MG63 (cell line): ENCODE results near the gene MKI67. TPM values are rescaled to one million over a fixed set of nuclear protein-coding genes. Genes with fewer than 3 reads are reported as not detected.

Experiments used
- DNase-seq: peaks from one replicate; pipeline ENCODE4 v3.0.0-alpha.2; 2020
- H3K27me3 ChIP-seq: fragments of 250-450 bp; sonication (Bioruptor Pico); 2 replicates; pipeline ENCODE4 v1.5.1; 2020; ENCODE audit warnings: mild to moderate bottlenecking, moderate library complexity
- H3K36me3 ChIP-seq: fragments of 250-450 bp; sonication (Bioruptor Pico); 2 replicates; pipeline ENCODE4 v1.5.1; 2020; ENCODE audit warnings: mild to moderate bottlenecking, moderate library complexity
- H3K4me3 ChIP-seq: fragments of 250-450 bp; sonication (Bioruptor Pico); 2 replicates; pipeline ENCODE4 v1.5.1; 2020; ENCODE audit warnings: mild to moderate bottlenecking, moderate library complexity
- H3K9me3 ChIP-seq: fragments of 250-450 bp; sonication (Bioruptor Pico); 2 replicates; pipeline ENCODE4 v1.5.1; 2020; ENCODE audit warnings: mild to moderate bottlenecking, moderate library complexity
- total RNA-seq: library from RNA; depleted of rRNA; stranded (reverse); fragments of >200 nt; shearing (Covaris generic); gene quantifications from 2 replicates; pipeline ENCODE4 v1.2.3, GENCODE V29; 2014; ENCODE audit warnings: low replicate concordance

MKI67 gene
- total RNA-seq, 1 experiment from 2014 or later = 17.9 TPM

- Histone ChIP-seq H3K9me3 (no peaks in the 10 kb centered on the region), H3K27me3 (no peaks in the 10 kb centered on the region), H3K36me3 (peaks cover 53% of the 10 kb centered on the region), H3K4me3 (peak overlapping the region; percentile 67)
- DNase-seq = no peak
These were observed 1.3 kb downstream of the MKI67 start for GRCh38 chr10:128124813-128125403.

- no peak for DNase-seq
- Histone ChIP-seq H3K27me3 (no peaks in the 10 kb centered on the region), H3K4me3 (peak overlapping the region; percentile 67), H3K9me3 (no peaks in the 10 kb centered on the region), H3K36me3 (peaks cover 63% of the 10 kb centered on the region)
These were observed 2.4 kb downstream of the MKI67 start for GRCh38 chr10:128123846-128124245.

GRCh38 chr10:128122931-128123330 is 3.3 kb downstream of the MKI67 start:
- no peak for DNase-seq
- Histone ChIP-seq H3K36me3 (peaks cover 72% of the 10 kb centered on the region), H3K4me3 (peak overlapping the region; percentile 67), H3K27me3 (no peaks in the 10 kb centered on the region), H3K9me3 (no peaks in the 10 kb centered on the region)

DNA sequence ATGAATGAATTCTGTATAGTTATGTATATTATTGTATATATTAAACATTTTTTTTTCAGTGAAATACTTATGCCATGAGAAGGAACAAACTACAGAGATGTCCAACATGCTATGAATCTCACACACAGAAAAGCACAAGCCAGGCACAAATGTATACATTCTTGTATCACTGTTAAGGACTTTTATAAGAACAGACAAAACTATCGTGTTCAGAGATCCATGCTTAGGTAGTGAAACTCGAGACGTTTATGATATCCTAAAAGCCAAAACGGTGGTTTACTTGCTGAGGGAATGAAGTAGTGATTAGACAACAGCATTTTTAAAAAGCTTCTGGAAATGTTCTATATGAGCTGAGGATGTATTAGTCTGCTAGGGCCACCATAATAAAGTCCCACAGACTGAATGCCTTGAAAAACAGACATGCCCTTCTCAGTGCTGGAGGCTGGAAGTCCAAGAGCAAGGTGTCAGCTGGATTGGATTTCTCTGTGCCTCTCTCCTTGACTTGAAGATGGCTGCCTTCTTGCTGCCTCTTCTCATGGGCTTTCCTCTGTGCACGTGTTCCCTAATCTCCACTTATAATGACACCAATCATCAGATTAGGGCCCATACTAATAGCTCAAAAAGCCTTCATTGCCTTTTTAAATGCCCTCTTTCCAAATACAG is 4.3 kb downstream of the MKI67 start:
- H3K27me3 ChIP-seq = no peaks in the 10 kb centered on the region
- no peak overlapping the region for H3K4me3 ChIP-seq
- DNase-seq = no peak
- no peaks in the 10 kb centered on the region for H3K9me3 ChIP-seq
- peaks cover 83% of the 10 kb centered on the region for H3K36me3 ChIP-seq

GRCh38 chr10:128116851-128117615 is 9.2 kb downstream of the MKI67 start:
- Histone ChIP-seq H3K36me3 (peaks cover 95% of the 10 kb centered on the region), H3K4me3 (no peak overlapping the region), H3K27me3 (no peaks in the 10 kb centered on the region), H3K9me3 (no peaks in the 10 kb centered on the region)
- DNase-seq = no peak

DNA sequence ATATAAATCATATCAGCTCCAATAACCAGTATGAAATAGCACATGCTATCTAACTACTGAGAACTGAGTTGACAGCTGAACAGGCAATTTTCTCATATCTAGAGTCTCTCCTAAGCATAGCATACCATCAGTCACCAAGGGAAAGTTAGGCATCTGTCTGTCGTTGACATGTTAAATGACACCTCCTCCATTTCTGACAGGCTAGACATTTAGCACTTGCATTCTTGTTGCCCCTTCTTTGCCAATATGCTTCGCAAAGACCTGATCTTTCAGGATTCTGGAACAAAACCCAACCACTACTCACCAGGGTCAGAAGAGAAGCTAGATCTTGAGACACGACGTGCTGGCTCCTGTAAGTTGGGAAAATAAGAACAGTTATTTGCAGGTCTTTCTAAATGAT is 10.0 kb downstream of the MKI67 start:
- H3K27me3 ChIP-seq = no peaks in the 10 kb centered on the region
- no peaks in the 10 kb centered on the region for H3K9me3 ChIP-seq
- no peak overlapping the region for H3K4me3 ChIP-seq
- no peak for DNase-seq
- peaks cover 99% of the 10 kb centered on the region for H3K36me3 ChIP-seq

GRCh38 chr10:128115356-128115755 is 10.9 kb downstream of the MKI67 start:
- Histone ChIP-seq H3K4me3 (no peak overlapping the region), H3K9me3 (no peaks in the 10 kb centered on the region), H3K36me3 (peaks cover 100% of the 10 kb centered on the region), H3K27me3 (no peaks in the 10 kb centered on the region)
- DNase-seq = no peak

DNA sequence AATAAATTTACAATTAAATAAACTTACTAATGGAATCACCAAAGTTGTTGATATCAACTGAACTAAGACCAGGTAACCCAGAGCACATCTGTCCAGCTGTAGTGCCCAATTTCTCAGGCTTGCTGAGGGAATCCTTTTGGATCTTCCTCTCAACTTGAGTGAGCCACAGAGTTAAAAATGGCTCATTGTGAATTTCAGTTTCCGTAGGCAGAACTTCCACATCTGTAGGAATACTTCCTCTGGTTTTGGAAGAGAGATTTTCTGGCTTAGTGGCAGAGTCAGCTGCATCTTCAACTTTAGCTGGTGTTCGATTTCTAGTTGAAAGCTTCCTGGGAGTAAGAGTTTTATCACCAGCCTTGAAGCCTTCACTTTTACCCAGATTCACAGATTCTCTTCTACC is 11.3 kb downstream of the MKI67 start:
- DNase-seq = no peak
- Histone ChIP-seq H3K27me3 (no peaks in the 10 kb centered on the region), H3K9me3 (no peaks in the 10 kb centered on the region), H3K36me3 (peaks cover 100% of the 10 kb centered on the region), H3K4me3 (no peak overlapping the region)

GRCh38 chr10:128113026-128113425 is 13.2 kb downstream of the MKI67 start:
- Histone ChIP-seq H3K9me3 (no peaks in the 10 kb centered on the region), H3K27me3 (no peaks in the 10 kb centered on the region), H3K36me3 (peaks cover 100% of the 10 kb centered on the region), H3K4me3 (no peak overlapping the region)
- no peak for DNase-seq

GRCh38 chr10:128111696-128112095 is 14.5 kb downstream of the MKI67 start:
- Histone ChIP-seq H3K36me3 (peaks cover 100% of the 10 kb centered on the region), H3K4me3 (no peak overlapping the region), H3K27me3 (no peaks in the 10 kb centered on the region), H3K9me3 (no peaks in the 10 kb centered on the region)
- DNase-seq = no peak

GRCh38 chr10:128110339-128110738 is 15.9 kb downstream of the MKI67 start:
- no peaks in the 10 kb centered on the region for H3K27me3 ChIP-seq
- peaks cover 100% of the 10 kb centered on the region for H3K36me3 ChIP-seq
- DNase-seq = no peak
- H3K9me3 ChIP-seq = no peaks in the 10 kb centered on the region
- no peak overlapping the region for H3K4me3 ChIP-seq

DNA sequence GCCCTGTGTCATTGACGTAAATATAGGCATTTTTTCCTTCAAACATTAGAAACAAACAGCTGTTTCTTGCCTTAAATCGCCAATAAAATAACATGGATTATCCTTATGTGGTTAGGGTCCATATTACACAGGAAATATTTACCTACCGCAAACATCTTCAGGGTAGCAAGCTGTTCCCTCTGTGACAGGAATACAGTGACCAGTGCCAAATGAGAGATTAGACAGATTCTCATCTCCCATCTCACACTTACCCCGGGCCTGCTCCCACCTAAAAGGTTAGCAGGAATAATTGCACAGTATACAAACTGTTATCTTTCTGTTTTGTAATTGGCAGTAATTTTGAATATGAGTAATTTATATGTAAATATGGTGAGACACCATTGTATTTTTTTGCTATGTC is 16.5 kb downstream of the MKI67 start:
- DNase-seq = no peak
- no peaks in the 10 kb centered on the region for H3K9me3 ChIP-seq
- H3K4me3 ChIP-seq = no peak overlapping the region
- no peaks in the 10 kb centered on the region for H3K27me3 ChIP-seq
- peaks cover 100% of the 10 kb centered on the region for H3K36me3 ChIP-seq

DNA sequence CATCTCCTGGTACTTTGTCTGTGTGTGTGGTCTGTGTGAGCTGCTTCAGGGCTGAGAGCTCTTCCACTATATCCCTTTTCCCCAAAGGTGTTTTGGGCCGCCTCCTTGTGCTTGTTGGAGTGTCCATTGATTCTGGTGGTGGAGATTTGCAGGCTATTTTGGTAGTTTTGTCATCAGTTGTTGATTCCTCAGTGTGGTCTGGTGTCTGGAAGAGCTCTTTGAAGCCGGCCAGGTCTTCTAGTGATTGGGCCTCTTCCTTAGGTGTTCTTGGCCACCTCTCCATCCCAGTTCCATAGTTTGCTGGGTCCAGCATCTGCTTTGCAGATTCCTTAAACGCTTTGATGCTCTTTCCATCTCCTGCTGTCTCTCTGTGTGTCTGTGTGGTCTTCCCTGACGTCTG is 20.8 kb downstream of the MKI67 start:
- Histone ChIP-seq H3K4me3 (no peak overlapping the region), H3K9me3 (no peaks in the 10 kb centered on the region), H3K36me3 (peaks cover 98% of the 10 kb centered on the region), H3K27me3 (no peaks in the 10 kb centered on the region)
- no peak for DNase-seq

DNA sequence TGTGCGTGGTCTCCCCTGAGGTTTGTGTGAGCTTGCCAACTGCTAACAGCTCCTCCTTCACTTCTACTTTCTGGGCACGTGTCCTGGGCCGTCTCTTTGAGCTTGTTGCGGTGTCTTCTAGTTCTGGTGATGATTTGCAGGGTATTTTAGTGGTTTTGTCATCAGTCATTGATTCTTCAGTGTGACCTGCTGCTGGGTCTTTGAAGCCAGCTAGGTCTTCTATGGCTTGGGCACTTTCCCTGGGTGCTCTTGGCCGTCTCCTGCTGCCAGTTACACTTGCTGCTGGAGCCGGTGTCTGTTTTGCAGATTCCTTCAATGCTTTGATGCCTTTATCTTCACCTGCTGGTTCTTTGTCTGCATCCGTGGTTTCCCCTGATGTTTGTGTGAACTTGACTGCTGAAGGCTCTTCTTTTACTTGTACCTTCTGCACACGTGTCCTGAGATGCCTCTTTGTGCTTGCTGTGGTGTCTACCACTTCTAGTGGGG is 23.0 kb downstream of the MKI67 start:
- peaks cover 98% of the 10 kb centered on the region for H3K36me3 ChIP-seq
- no peaks in the 10 kb centered on the region for H3K9me3 ChIP-seq
- H3K4me3 ChIP-seq = no peak overlapping the region
- H3K27me3 ChIP-seq = no peaks in the 10 kb centered on the region
- no peak for DNase-seq

- Histone ChIP-seq H3K9me3 (no peaks in the 10 kb centered on the region), H3K27me3 (no peaks in the 10 kb centered on the region), H3K36me3 (peaks cover 98% of the 10 kb centered on the region), H3K4me3 (no peak overlapping the region)
- DNase-seq = no peak
These were observed 23.6 kb downstream of the MKI67 start for GRCh38 chr10:128102480-128103228.

- DNase-seq = no peak
- no peaks in the 10 kb centered on the region for H3K9me3 ChIP-seq
- H3K27me3 ChIP-seq = no peaks in the 10 kb centered on the region
- no peak overlapping the region for H3K4me3 ChIP-seq
- peaks cover 98% of the 10 kb centered on the region for H3K36me3 ChIP-seq
These were observed 24.3 kb downstream of the MKI67 start for GRCh38 chr10:128101901-128102300.

DNA sequence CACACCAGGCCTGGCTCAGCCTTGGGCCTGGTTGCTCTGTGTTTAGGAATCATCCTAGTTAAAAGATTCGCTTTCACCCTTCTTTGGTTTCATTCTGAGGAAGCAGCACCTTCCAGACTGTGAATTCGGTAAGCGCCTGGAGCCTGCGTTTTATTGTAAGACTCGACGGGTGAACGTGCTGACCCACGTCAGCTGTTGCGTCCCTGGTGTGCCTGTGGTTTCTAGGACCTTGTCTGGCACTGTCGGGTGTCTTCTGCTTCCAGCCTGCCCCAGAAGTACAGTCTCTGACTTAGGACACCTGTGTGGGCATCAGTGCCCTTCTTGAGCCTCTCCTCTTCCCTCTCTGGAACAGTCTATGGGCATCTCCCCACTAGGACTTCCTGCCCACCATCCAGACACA is 26.3 kb downstream of the MKI67 start:
- peaks cover 81% of the 10 kb centered on the region for H3K36me3 ChIP-seq
- no peak for DNase-seq
- no peak overlapping the region for H3K4me3 ChIP-seq
- no peaks in the 10 kb centered on the region for H3K9me3 ChIP-seq
- no peaks in the 10 kb centered on the region for H3K27me3 ChIP-seq
